Measurements from ENCODE around the gene SCD5.

GRCh38 chr4:82704156-82704555 is 94.4 kb downstream of the SCD5 start:
- TF ChIP-seq CTCF (conservative IDR thresholded peaks at IDR 0.05; ENCODE audit: low read depth in 2 of 2) (no peak), JUNB (IDR thresholded peaks at IDR 0.05; ENCODE audit: unreplicated experiment) (no peak), EZH2phosphoT487 (IDR thresholded peaks at IDR 0.05; ENCODE audit: unreplicated experiment) (no peak), STAT1 (IDR thresholded peaks at IDR 0.05; ENCODE audit: unreplicated experiment) (no peak), POLR2AphosphoS5 (IDR thresholded peaks at IDR 0.05; ENCODE audit: low read depth) (no peak), ZNF331 (CRISPR knock-in tag; IDR thresholded peaks at IDR 0.05; ENCODE audit: low read depth) (no peak), REST (IDR thresholded peaks at IDR 0.05; ENCODE audit: unreplicated experiment) (no peak), EZH2 (IDR thresholded peaks at IDR 0.05; ENCODE audit: low read depth, unreplicated experiment) (no peak), CREB1 (CRISPR knock-in tag; IDR thresholded peaks at IDR 0.05; ENCODE audit: low read depth) (no peak)

Measured in GM23338 (cell line).